Neural progenitor cell (in vitro differentiated cells): ENCODE measurements around the gene HPCA.

Experiments used
- EZH2 ChIP-seq: fragments of 200-600 bp; sonication (generic); IDR thresholded peaks from 2 replicates; pipeline ENCODE4 v1.6.1; 2017; ENCODE audit warnings: antibody characterized with exemption, mild to moderate bottlenecking, moderate library complexity
- TF ChIP-seq, protein P1 (sequence below): fragments of 200-600 bp; sonication (generic); IDR thresholded peaks from 2 replicates; pipeline ENCODE4 v1.5.1; 2017; ENCODE audit warnings: antibody characterized with exemption, mild to moderate bottlenecking

DNA sequence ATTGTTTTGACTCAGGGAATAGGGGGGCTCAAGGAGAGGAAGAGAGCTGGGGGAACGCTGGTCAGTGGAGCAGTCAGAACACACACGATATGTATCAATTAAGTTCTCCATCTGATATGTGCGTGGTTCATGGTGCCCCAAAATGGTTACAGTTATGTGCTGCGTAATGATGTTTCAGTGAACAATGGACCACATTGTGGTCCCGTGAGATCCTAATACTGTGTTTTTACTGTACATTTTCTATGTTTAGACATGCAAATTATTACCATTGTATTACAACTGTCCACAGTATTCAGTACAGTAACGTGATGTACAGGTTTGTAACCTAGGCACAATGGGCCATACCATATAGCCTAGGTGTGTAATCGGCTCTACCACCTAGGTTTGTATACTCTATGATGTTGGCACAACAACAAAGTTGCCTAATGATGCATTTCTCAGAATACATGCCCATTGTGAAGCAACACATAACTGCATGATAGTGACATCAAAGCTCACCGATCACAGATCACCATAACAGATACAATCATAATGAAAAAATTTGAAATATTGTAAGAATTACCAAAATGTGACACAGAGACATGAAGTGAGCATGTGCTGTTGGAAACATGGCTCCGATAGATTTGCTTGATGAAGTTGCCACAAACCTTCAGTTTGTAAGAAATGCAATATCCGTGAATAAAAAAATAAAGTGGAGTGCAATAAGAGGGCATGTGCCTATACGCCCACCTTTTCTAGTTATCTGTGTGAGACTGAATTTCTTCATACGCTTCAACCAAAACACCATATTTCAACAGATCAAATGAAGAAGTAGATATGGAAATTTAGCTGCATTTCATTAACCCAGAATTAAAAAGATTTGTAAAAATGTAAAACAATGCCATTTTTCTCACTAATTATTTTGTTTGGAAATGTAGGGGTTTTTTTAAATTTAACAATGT, 29.7 kb downstream of the HPCA start:
- TF ChIP-seq, protein P1, sequence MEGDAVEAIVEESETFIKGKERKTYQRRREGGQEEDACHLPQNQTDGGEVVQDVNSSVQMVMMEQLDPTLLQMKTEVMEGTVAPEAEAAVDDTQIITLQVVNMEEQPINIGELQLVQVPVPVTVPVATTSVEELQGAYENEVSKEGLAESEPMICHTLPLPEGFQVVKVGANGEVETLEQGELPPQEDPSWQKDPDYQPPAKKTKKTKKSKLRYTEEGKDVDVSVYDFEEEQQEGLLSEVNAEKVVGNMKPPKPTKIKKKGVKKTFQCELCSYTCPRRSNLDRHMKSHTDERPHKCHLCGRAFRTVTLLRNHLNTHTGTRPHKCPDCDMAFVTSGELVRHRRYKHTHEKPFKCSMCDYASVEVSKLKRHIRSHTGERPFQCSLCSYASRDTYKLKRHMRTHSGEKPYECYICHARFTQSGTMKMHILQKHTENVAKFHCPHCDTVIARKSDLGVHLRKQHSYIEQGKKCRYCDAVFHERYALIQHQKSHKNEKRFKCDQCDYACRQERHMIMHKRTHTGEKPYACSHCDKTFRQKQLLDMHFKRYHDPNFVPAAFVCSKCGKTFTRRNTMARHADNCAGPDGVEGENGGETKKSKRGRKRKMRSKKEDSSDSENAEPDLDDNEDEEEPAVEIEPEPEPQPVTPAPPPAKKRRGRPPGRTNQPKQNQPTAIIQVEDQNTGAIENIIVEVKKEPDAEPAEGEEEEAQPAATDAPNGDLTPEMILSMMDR, result no peak
- TF ChIP-seq EZH2, result no peak
